Stimulated activated CD8-positive, alpha-beta memory T cell treated with anti-CD3 and anti-CD28 coated beads, Interleukin-12 subunit alpha, Interleukin-12 subunit beta, amount 100 ng/mL, for 24 hours (primary cell): ENCODE data around the gene PDE6B.
"Not testable (repeated sequence)": the region's sequence is repeated elsewhere in the genome, so short reads cannot be mapped to it uniquely, and the experiment has no call there.

Source experiments
- DNase-seq: peaks from one replicate; pipeline ENCODE4 v3.0.0-alpha.2; 2020; ENCODE audit errors: extremely low read depth

Gene PDE6B

DNA sequence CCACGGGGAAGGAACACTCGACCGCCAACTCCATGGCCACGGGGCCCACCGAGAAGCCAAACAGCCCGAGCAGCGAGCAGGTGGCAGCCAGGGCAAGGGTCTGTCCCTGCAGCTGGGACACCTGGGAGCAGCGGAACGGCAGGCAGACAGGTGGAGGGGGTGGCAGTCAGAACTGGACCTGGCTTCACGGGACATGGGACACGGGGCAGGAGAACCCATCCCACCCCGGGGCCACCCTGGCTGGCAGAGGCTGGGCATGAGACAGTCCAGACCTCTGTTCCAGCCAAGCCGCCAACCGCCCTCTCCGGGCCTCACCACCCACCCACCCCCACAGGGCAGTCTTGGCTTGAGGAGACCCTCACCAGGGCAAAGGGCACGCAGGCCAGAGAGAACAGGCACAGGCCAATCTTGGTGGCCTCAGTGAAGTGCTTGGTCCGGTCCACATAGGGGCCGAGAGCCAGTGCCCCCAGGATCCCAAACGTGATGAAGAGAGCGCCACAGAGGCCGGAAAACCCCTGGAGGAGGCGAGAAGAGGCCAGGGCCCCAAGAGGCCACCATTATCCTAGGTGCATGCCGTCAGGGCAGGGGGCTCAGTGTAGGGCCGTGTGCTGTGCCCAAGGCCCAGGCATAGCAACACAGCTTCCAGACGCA is 58.0 kb downstream of the PDE6B start:
- no peak for DNase-seq

DNA sequence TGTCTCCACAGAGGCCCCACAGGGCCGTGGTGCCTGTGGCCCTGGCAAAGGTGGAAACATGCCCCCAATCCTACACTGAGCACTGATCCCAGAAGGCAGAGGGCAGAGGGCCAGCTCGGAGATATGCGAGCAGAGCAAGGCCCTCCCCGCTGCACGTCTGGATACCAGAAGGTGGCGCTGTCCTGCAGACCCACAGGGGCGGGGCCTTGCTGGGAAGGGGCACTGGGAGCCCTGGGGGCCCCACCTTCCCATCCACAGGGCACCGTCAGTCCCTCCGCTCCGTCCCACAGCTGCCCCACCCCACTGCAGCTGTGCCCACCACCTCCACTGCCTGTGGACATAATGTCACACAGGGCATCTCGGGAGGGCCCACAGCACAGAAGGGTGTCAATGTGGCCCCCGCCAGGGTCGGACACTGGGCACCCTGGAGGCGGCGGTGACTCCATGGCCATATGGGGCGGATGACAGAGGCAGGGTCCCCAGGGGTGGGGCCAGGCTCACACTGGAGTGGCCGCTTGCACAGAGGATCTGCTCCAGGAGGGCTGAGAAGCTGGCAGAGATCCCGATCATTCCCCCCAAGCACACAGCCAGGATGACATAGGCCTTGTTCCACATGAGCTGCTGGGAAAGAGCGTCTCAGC is 58.7 kb downstream of the PDE6B start:
- no peak for DNase-seq

DNA sequence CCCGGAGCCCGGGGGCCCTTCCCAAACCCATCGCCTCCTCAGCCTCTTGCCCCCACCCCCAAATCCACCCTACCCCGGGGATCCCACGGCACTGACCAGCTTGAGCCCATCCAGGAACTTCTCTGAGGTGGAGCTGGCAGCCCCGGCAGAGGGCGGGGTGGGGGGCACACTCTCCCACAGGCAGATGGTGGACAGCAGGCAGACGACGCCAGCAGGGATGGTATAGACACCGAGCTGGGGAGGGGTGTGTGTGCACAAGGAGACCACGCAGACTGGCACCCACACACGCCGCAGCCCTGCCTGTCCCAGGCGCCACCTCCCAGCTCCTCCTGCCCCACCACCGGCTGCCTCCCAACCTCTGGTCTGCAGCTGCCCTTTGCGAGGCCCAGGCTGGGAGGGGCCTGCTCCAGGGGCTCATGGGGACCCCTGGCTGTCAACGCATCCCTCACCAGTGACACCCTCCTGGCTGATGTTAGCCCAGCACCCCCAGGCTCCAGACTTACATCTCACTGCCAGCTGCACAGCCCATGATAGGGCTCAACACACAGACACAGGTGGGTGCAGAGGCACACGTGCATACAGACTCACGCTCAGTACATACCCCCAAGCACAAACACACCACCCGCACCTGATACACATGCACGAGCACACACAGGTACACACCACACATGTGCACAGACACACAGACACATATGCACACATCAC is 59.4 kb downstream of the PDE6B start:
- DNase-seq: no peak

DNA sequence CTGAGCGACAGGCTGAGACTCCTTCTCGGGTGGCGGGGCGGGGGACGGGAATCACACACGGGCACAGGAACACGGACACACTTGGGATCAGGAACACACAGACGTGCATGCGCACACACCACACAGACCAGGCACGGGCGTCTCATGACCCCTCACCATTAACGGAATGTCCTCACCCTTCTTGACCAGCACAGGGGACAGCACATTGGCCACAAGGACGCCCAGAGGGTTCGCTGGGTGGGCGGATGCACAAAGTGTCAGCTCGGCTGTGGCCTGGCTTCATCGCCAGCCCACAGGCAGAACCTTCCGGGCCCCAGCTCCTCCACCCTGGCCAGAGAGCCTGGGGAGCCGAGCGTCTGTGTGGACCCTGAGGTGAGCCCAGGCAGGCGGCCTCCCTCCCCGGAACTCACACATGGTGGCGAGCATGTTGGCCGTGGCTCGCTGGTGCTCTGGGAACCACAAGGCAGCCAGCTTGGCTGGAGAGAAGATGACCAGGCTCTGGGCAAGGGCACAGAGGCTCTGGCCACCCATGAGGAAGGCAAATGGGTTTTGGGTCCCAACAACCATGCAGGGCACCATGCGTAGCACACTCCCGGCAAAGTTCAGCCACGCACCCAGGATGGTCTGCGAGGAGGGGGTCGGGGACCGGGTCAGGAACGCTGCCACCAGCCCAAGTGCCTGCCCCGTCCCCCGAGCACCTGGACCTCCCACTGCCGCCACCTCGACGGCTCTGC is 60.5 kb downstream of the PDE6B start:
- DNase-seq: no peak

DNA sequence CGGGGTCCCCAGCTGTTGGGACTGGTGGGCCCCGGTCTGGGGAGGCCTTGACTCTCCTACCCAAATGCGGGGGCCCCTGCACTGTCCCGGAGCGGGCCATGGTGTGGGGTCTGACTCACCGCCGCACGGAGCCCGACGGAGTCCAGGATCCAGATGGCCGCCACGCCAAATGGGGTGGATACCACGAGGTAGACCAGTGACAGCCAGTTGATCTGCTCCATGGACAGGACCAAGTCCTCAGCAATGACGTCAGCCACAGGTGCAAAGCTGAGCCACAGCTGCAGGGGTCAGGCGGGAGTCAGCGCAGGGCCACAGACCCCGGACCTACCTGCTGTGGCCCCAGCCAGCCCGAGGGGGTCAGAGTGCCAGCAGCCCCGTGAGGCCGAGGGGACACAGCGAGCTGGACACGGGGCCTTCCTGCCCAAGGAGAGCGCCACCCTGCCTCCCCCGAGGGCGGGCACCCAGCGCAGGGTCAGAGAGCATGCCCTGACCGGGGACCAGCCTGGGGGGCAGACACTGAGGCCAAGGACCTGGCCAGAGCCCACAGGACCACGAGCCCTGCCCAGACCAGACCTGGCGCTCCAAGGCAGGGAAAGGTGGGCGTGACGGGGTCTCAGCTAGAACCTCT is 61.2 kb downstream of the PDE6B start:
- no peak for DNase-seq

DNA sequence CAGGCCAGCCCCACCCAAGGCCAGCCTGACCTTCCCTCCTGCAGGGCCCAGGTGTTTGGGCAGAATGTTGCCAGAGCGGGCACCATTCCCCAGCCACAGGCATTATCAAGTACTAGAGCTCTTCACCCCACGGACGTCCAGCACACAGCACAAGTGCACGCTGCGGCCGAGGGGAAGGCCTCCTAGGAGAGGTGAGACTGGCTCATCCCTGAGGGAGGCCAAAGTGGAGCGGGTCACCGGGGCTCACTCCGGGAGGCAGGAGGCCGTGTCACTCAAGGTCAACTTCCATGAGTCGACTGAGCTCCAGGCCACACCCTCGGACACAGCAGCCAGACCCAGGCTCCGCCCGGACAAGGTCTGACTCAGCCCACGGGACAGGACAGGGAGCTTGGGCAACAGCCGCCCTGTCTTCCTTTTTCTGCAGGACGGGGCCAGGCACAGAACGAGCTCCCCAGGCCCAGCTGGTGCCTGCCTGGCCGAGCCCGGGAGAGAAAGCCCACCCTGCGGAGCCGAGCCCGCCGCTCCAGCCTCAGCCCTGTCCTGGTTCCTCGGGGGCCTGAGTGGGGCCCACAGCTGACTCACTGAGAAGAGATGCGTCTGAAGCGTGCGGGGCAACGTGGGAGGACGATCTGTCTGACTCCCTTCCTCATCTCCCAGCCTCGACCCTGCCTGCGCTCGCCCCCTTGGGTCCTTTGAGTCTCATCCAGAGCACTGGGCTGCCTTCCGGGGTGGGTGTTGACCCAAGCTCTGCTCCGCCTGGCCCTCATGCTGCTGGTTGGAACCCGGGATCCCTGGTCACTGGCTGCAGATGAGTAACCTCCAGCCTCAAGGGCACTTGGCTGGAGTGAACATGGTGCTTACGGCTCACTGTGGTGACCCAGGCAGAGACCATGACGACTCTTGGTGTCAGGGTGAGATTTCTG is 61.9 kb downstream of the PDE6B start:
- no peak for DNase-seq

DNA sequence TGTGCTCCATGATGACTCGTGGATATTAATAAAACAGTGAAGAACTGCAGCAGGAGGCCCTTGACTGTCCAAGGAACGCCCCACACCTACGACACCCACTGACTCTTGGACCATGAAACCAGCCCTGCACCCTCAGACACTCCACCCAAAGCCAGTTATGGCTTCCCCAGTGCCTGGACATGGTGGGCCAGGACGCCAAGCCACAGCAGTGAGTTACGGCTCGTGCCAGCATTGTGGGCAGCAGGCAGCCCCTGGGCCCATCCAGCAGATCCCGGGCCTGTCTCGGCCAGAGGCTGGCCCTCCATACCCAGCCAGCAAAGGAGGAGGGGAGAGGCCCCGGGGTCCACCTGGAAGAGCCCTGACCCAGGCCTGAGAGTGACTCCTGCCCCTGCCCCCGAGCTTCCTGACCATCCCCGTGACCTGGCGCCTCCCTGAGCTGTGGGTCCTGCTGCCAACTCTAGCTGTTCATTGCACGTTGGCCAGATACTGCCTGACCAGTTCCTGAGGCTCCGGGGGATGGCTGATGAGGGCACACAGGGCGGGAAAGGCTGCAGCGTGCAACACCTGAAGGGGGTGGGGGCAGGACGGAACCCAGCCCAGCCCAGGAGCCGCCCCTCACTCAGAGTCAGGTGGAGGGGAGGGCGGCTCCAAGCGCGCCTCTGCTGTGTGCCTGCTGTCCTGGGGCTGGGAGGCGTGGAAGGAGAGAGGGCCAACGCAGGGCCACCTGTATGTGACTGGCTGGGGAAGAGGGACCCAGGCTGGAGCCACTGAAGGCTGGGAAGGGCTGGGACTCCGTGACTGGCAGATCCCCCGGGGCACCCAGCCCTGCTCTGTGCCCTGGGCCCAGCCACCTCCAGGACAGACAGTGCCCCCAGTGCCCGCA is 62.8 kb downstream of the PDE6B start:
- DNase-seq: no peak

DNA sequence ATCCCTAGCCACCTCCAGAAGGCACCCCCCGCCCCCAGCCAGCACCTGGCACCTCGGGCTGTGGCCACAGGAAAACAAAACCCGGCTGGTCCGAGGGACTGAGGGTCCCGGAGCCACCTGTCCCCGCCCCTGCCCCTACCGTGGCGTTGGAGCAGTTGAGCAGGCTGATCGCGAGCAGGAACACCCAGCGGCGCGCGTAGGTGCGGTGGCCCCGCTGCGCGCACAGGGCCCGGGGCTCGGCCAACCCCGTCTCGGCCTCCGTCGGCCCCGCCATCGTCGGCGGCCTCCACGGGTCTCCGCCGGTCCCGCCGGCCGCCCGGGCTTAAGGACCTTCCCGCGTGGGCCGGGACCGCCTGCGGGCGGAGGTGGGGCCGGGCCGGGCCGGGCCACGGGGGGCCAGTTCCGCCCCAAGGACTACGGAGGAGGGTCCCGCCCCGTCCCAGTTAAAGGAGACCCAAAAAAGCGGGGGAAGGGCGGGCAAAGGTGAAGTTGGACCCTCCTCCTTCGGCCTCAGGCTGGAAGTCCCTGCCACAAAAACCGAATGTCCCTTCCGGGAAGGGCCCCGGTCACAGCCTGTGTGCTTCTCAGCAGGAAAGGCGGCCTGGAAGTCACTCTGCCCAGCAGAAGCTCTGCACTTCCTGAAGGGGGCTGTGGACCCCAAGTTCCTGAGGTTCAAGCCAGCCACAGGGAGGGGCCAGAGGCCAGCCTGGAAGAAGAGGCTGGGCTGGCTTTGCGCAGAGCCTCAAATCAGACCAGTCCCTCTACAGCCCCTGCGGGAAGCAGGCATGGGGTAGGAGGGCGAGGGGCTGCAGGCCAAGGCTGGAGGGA is 63.7 kb downstream of the PDE6B start, which contains the start of gene SLC49A3:
Gene SLC49A3 (minus strand): TSS at position 298 of the 828 bp plus-strand sequence. CDS start 24 bp downstream, at position 274.
- no peak for DNase-seq

DNA sequence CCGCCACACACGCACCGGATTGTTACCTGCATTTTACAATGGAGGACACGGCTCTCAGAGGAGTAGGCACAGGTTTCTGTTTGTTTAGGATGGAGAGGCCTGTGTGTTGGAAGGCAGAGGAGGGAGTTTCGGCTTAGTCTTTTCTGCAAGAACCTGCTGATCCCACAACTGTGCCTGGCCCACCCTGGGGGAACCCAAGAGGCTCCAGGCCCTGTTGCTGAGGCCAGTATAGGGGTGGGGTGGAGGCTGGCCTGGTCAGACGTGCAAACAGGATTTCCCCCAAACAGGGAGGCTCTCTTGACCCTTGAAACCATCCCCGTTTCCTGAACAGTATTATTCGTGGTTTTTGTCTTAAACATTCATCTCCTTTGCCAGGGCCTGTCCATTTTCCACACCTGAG is 64.3 kb downstream of the PDE6B start:
- no peak for DNase-seq

DNA sequence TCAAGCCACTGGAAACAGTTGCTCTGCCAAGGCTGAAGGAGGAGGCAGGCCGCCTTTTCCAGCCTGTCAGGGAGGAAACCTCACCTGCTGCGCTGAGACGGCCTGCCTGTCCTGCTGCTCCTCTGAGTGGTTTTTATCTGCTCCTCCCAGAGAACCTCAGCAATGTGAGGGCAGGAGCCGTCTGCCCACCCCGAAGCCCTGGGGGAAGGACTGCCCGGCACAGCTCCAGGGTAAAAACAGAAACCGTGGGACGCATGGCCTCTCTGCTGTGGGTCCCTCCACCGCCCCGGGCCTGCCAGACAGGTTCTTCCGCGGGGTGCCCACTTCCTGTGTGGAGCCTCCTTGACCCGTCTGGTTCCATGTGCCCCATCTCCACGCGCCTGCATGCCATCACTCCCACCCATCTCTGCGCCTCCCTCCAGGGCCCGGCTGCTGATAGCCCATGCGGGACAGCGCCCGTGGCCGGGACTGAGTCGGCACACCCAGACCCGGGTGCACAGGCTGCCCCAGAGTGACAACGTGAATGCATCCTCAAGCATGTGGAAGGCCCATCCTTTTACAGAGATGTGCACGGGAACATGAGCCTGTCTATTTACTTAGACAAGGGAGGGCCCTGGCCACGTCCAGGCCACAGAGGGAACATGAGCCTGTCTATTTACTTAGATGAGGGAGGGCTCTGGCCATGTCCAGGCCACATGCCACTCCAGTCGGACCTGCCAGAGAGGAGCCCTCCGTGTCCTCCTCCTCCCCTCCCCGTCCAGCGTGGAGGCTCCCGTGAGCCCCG is 67.6 kb downstream of the PDE6B start:
- DNase-seq: no peak

DNA sequence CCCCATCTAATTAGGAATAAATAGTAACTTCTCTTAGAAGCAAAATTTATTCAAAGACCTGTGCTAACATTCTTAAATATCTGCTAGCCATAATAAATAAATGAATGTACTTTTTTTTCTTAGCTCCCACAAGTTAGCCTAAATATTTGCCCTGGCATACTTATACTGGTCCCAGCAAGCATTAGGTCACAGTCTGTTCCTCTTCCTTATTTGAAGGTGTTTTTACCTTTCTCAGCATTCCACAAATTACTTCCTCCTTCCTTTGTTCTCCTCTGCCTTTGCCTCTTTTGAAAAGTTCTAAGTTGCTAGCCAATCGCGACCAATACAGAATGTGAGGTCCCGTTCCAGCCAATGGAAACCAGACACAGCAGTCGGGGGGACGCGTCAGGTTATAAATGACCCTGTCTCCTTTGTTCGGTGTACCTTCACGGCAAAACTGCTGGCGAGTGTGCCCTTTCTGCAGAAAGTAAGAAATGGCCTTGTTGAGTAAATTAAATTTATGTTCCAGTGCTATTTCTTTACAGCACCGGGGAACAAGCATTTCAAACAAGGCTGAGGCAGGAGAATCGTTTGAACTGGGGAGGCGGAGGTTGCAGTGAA is 69.1 kb downstream of the PDE6B start:
- not testable (repeated sequence) for DNase-seq

DNA sequence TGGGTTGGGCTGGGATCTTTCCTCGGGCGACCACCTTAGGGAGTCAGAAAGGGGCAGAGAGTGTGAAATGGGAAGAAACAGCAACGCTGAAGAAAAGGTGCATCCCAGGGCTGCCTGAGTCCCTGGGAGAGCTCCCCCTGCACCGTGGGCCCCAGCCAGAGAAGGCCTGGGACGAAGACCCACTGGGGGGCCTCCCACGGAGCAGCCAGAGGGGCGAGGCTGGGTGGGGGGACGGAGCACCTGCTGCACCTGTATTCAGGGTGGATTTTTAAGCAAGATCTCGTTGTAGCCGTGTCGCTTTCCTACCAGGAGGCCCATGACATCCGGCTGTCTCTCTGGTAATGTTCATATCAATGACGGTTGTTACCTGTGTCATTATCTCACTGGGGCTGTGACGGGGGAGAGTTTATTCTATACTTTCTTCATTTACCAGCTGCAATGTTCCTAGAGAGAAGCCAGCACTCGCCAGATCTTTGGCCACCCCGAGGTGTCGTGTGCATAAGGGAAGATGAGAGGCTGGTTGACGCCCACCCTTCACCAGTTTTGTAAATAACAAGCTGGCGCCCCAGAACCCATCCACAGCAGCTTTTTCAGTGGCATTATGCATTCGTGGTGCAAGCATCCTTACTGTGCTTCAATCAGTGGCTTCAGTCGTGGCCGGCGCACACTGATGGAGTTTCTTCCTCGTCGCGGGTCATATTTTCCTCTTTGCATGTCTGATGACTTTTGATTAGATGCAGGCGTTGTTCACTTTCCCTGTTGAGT is 74.6 kb downstream of the PDE6B start:
- no peak for DNase-seq

DNA sequence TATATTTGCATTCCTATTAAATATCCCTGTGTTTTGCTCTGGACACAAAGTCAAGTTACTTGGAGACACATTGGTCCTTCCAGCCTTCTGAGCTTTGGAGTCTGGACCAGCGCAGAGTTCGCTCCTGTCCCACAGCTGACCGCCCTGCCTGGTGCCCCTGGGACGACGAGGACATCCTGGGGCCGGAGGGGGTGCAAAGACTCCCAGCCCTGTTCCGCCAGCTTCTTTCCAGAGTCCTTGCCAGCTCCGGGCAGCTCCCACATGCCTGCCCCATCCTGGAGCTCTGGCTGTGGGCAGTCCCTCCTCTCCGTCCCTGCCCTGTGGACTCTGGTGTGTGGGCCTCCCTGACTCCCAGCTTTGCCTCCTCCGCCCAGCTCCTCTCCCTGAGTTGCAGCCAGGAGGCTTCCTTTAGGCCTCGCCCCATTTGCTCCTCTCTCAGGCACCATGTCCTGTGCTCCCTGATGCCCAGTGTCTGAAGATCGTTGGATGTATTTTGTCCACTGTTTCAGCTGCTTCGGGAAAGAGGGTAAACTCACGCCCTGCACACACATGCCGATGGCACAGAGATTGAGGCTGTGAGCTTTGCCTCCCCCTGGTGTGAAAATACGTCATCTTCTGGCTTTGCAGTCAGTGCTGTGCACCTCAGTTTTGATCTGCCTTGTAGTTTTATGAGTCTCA is 75.4 kb downstream of the PDE6B start:
- DNase-seq: no peak

DNA sequence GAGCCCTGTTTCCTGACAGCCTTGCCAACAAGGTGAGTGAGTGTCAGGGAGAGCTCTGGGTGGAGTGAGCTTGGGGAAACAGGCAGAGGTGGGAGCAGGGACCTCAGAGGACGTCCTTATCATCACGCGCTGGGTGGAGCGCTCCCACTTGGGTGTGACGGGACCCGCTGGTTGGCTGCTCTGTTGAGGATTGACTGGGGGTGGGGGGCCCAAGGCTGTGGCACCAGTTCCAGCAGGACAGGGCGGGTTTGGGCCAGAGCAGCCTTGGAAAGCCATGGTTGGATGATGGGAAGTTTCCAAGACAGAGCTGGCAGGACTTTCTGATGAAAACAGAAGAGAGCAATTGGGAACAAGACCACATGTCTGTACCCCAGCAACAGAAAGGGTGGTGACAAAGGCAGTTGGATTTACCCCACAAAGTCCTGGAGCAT is 77.3 kb downstream of the PDE6B start:
- no peak for DNase-seq

DNA sequence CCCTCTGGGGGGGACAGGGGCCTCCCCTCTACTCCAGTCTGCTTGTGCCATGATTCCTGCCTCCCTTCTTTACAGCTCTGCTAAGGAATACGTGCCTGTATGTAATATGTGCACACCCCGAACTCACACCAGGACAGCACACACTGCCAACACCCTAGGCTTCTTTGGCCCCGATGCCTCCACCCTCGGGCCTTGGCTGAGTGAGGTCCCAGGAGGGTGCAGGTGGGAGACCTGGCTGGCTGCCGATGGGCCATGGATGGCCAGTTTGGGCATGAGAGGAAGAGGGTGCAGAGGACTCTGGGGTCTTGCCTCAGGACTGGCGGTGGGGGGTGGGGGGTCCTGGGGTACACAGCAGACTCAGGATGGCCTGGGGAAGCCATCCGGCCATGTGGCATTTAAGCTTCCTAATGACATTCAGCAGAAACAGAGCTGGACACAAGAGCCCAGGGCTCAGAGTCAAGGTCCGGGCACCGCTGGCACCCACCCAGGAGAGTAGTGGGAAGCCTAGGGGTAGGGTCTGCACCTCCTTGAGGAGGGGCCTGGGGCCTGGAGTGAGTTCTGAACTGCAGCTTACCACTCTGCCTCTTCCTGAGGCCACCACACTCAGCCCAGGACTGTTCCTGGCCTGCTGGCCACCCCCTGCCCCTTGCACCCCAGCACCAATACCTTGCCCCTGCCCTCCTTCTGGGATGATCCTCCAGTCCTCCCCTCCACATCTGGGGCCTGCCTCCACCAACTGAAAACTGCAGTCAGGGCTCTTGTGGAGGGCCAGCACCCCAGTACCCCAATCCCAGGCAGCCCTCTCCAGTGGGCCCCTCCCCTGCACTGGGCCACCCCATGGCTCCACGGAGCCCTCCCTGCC is 78.2 kb downstream of the PDE6B start:
- DNase-seq: no peak
